ENCODE results near the gene SLC5A2.
A peak's percentile ranks its signal among the peaks of the same experiment; 100 is the strongest.
"Not testable (repeated sequence)": the region's sequence is repeated elsewhere in the genome, so short reads cannot be mapped to it uniquely, and the experiment has no call there.

Gene SLC5A2
- 0 to 0.16 (median 0) reads per million in 18 experiments for total RNA-seq

DNA sequence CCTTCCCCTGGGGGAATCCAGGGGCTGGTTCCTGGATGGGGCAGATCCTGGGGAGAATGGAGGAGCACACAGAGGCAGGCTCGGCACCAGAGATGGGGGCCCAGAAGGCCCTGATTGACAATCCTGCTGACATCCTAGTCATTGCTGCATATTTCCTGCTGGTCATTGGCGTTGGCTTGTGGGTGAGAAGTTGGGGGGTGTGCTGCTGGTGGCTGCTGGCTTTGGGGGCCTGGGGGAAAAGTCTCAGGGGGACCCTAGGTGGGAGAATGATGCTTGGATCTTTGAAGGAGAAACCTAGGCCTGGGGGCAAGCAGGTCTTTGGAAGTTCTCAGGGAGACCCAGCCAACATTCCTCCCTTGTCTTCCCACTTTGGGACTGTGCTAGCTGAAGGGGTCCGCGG lies at the start of gene SLC5A2:
Gene SLC5A2, plus strand, starts transcription at position 43 of the 400 bp plus-strand sequence. Its CDS starts 14 bp downstream, at position 57.
- DNase-seq = no peak

DNA sequence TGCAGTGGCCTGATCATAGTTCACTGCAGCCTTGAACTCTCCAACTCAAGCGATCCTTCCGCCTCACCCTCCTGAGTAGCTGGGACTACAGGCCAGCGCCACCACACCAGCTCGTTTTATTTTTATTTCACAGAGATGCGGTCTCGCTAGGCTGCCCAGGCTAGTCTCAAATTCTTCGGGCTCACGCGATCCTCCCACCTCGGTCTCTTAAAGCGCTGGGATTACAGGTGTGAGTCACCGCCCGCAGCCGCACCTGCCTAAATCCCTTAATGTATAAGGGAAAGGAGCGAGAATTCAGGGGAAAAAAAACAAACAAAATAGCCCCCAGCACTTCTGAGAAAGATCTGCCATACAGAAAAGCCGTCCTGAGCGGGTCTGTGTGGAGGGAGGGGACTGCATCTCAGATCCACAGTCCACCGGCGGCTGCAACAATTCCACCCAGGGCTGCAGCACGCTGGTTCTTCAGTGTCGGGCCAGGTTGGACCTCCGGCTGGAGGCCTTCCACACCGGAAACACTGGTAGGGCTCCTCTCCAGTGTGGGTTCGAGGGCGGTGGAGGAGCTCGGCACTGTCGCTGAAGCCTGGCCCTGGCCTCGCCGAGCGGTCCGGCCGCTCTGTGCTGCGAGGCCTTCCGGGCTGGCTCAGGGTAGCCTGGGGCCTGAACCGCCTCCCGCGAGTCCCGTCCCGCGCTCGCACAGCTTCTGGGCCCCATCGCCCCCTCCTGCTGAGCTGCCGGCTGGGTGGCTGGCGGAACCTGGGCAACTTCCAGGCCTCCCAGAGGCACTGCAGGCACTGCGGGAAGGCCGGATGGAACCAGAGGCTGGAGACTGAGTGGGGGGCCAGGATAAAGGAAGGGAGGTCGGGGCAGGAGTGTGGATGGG lies 47.3 kb upstream of the SLC5A2 start:
- DNase-seq = no peak

DNA sequence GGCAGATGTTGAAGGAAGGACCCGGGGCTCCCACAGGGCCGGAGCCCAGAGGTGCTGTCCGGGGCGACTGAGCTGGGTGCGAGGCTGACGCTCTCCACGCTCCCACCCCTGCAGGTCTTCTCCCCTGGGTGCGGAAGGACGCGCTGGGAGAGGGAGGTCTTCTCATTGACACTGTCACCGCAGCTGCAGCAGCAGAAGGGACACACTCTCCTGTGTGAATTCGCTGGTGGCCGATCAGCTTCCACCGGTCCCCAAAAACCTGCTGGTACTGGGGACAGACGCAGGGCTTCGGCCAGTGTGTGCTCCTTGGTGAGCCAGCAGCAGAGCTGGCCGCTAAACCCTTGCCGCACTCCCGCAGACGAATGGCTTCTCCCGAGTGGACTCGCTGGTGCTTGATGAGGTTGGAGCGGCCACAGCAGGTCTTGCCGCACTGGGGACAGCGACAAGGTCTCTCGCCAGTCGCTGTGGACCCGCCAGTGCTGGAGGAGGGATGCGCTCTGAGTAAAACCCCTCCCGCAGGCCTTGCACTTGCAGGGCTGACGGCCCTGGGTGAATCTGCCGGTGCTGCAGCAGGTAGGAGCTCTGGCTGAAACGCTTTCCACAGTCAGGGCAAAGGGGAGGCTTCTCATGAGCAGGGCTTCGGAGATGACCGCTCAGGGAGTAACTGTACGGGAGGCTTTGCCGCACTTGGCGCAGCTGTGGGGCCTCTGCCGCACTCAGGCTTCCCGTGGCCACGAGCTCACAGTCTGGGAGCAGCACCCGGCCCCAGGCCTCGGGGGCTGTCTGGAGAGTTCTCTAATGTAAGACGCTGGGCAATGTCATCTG lies 46.5 kb upstream of the SLC5A2 start:
- no peak for DNase-seq

DNA sequence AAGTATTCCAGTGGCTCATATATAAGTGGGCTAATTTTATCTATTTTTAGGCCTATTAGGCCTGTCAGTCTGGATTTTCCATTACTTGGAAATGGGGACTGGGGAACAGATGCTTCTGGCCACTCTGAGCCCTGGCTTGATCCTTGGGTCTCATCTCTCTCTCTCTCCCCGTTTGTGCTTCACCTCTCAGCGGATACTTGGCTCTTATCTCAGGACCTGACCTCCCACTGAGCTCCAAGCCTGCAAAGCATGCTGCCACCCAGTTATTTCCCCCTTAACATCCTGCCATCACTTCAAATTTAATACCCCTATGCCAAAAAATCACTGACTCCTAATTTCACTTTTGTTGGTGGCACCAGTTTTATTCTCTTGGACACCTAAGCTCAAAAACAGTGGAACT lies 44.5 kb upstream of the SLC5A2 start:
- no peak for DNase-seq

DNA sequence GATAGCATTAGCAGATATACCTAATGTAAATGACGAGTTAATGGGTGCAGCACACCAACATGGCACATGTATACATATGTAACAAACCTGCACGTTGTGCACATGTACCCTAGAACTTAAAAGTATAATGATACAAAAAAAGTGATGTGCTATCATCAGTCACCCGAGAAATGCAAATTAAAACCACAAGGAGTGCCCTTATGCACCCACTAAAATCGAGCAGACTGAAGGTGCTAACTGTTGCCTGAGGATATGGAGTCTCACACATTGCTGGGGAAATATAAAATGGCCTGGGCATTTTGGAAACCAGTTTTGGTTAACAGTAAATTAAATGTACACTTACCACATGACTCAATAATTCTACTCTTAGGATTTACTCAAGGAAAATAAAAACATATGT lies 43.9 kb upstream of the SLC5A2 start:
- DNase-seq = not testable (repeated sequence)

DNA sequence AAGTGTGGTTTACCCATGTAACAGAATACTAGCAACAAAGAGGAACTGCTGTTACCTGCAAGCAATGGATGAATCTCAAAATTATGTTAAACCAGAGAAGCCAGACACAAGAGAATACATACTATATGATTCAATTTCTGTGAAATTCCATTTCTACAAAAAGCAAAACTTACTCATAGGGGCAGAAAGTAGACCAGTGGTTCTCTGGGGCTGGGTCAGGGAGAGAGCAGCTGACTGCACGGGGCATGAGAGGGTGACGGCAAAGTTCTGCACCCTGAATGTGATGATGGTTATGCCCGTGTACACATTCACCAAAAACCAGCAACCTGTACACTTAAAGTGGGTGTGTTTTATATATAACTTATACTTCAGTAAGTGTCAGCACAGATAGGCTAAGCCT lies 43.4 kb upstream of the SLC5A2 start:
- no peak for DNase-seq

DNA sequence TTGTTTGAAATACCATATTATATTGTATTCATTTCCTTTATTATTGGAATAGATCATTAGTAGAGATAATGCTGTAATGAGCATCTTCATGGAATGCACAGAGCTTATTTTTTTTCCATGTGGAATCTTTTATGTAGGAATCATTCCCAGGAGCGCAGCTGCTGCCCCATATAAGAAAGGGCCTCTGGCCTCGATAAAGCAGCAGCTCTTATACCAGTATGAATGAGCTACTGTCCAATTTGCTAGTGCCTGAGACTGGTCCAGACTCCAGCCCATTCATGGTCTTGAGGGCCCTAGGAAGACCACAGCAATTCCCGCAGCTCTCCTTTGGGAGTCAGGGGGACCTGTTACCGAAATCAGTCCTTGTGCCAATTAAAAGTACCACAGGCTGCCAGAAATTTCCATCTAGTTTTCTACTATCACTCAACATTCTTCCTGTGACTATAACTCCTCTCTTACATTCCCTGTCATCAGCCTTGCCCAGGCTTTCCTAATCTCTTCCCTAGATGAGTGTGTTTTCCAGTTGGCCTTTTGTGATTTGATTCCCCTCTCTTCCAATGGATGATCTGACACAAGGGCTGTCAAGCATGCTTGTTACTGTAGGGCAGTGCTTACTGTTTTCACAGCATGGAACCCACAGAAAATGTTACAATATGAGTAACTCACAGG lies 42.3 kb upstream of the SLC5A2 start:
- DNase-seq = no peak

DNA sequence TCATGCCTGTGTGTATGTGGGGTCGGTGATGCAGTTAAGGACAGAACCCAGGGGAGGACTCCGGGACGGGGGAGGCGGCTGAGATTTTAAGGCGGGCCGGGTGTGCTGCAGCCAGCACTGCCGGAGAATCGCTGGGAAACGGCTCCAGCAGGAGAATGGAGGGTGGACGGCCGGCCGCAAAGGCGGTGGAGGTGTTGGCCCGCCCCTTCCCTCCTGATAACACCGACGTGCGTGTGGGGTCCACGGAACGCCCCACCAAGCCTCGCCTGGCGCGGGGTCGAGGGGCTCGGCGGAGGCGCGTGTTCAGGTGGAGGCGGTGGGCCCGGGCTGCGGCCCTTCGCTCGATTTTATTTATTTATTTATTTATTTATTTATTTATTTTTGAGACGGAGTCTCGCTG lies 41.0 kb upstream of the SLC5A2 start:
- DNase-seq = no peak

DNA sequence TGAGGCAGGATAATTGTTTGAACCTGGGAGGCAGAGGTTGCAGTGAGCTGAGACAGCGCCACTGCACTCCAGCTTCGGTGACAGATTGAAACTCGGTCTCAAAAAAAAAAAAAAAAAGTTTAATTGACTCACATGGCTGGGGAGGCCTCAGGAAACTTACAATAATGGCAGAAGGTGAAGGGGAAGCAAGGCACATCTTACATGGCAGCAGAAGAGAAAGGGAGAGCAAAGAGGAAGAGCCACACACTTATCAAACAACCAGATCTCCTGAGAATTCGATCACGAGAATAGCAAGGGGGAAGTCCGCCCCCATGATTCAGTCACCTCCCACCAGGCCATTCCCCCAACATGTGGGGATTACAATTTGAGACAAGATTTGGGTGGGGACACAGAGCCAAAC lies 37.0 kb upstream of the SLC5A2 start:
- DNase-seq = peak in 1 of 2 donors; percentile 10

DNA sequence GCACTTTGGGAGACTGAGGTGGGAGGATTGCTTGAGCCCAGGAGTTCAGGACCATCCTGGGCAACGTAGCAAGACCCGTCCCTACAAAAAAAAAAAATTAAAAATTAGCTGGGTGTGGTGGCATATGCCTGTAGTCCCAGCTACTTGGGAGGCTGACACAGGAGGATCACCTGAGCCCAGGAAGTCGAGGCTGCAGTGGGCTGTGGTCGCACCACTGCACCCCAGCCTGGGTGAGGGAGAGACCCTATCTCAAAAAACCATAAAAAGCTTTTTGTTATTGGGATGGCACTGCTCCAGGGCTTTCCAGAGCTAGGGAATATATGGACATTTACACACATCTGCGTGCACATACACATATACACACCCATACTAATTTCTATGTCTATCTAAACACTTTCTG lies 31.7 kb upstream of the SLC5A2 start:
- no peak for DNase-seq

DNA sequence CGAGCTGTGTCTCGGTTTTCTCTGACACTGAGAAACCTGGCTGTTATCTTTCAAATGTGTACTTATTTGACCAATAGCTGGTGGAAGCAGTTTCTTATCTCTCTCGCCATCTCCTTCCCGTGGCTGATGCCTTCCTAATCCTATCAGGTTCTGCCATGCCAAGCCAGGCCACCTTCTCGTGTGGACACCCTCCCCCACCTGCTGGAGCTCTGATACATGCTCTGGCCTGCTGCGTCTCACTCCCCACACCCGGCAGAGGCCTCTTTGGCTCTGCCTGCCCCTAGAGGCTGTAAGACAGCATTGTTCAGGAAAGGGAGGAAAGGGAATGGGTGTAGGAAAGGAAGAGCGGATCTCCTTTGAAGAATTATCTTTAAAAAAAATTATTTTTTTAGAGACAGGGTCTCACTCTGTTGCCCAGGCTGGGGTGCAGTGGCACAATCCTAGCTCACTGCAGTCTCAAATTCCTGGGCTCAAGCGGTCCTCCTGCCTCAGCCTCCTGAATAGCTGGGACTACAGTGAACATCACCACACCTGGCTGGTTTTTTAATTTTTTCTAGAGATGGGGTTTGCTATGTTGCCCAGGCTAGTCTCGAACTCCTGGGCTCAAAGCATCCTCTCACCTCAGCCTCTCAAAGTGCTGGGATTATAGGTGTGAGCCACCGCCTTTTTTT lies 31.1 kb upstream of the SLC5A2 start:
- peak; percentile 28 to 58 for DNase-seq

DNA sequence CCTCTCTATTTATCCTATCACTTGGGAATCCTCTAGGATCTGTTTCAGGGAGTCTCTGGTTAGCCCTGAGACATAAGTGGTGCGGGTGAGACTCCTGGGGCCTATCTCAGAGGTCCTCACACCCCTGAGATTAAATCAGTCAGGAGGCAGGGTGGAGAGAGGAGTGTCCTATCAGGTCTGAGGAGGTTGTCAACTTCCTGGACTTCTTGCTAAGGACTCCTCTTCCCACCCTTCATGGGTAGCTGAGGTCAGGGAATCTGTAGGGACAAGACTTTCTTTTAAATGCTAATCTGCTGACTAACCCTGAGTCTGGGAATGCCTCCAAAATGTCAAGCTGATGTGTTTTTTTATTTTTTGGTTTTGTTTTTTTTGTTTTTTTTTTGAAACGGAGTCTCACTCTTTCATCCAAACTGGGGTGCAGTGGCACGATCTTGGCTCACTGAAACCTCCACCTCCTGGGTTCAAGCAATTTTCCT lies 30.3 kb upstream of the SLC5A2 start:
- no peak for DNase-seq

DNA sequence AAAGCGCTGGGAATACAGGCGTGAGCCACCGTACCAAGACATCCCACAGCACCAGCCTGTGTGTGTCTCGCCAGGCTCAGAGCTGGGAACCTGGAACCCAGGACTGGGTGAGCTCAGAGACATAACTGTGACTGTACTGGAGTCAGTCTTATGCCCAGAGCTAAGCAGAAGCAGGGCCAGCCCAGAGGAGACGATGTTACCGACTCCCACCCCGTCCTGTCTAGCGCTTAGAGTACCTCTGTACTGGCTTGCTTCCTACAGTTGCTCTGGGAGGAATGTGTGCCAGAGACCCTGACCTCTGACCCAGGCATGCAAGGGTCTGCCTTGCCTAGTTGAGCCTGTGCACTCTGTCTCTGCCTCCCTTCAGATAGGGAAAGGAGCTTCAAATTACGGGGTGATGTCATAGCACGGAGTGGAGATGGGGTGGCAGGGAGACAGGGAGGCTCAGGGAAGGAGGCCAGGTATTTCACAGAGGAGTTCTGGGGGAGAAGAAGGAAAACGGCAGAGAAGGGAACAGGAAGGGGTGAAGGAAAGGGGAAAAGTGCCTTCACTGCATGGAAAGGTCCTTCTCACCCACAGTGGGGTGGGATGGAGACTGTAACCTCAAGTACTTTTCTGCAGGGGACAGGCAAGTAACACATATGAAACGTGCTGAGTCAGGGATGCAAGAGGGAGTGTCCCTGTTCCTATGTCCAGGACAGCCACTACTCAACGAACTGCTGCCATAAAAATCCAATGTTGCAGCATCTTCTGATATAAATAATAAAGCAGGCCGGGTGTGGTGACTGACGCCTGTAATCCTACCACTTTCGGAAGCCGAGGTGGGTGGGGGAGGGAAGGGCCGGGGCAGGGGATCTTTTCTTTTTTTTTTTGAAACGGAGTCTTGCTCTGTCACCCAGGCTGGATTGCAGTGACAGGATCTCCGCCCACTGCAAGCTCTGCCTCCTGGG lies 29.4 kb upstream of the SLC5A2 start:
- peak; percentile 68 to 72 for DNase-seq

DNA sequence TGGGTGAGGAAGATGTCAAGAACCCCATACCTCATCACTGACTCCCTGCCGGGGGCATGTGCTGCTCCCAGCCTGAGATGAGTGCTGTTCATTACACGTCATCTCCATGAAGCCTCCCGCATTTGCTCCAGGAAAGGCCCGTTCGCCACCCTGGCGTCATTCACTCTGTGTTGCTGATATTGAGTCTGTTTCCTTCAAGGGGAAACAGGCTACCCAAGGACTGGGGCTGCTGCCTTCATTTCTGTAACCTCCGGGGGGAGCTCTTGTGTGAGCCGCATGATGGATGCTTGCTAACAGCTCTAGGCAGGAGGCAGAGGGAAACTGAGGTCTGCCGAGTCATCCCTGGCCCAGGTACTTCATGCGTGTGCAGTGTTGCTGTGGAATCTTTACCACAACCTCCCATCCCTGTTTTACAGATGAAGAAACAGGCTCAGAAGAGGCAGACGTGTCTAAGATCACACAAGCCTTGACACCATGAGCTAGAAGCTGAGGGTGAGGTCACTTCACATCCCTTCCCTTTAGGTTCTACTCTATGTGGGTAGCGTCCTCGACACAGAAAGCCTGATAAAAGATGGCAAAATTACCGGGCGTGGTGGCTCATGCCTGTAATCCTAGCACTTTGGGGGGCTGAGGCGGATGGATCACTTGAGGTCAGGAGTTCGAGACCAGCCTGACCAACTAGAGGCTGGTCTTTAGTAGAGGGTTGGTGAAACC lies 27.2 kb upstream of the SLC5A2 start:
- DNase-seq = peak; percentile 11 to 34

DNA sequence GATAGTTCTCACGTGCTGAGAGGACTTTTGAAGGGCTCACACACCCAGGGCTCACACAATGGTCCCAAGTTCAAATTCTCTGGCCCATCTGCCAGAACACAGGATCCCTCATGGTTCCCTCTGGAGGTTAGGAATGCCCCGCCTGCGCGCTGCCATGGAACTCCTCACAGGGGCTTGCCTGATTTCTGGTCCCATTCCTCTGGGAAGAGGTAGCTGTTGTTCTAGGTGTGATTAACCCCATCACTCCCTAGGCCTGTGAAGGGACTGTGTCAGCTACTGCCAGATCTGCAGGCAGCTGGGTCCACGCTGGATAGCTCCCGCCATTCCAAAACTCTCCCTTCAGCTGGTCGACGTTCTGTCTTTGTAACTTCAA lies 25.9 kb upstream of the SLC5A2 start:
- DNase-seq = no peak

DNA sequence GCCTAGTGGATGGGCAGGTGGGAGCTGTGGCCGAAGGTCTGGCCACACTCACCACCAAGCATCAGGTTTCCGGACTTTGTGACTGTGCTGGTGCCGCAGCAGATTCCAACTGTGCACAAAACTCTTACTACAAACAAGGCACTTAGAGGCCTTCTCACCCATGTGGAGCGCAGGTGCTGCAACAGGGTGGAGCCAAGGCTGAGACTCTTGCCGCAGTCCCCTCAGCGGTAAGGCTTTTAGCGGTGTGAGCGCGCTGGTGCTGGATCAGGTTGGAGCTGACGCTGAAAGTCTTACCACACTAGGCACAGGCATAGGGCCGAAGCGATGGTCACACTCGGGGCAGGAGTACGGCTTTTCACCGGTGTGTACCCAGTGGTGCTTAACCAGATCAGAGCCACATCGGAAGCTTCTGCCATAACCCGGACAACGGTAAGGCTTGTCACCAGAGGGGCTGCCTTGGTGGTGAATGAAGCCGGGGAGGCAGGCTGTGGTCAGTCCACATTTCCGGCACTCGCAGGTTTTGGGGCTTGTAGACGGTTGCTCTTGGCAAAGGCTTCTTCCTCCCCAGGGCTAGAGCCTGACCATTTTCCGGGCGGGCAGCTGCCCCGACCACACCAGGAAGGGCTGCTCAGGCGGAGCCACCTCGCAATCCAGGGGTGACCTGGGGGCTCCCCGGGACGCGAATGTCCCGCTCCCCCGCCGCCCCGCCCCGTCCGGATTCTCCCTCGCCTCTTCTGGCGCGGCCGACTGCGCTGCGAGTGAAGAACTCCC lies 24.7 kb upstream of the SLC5A2 start:
- DNase-seq = peak; percentile 18 to 41

DNA sequence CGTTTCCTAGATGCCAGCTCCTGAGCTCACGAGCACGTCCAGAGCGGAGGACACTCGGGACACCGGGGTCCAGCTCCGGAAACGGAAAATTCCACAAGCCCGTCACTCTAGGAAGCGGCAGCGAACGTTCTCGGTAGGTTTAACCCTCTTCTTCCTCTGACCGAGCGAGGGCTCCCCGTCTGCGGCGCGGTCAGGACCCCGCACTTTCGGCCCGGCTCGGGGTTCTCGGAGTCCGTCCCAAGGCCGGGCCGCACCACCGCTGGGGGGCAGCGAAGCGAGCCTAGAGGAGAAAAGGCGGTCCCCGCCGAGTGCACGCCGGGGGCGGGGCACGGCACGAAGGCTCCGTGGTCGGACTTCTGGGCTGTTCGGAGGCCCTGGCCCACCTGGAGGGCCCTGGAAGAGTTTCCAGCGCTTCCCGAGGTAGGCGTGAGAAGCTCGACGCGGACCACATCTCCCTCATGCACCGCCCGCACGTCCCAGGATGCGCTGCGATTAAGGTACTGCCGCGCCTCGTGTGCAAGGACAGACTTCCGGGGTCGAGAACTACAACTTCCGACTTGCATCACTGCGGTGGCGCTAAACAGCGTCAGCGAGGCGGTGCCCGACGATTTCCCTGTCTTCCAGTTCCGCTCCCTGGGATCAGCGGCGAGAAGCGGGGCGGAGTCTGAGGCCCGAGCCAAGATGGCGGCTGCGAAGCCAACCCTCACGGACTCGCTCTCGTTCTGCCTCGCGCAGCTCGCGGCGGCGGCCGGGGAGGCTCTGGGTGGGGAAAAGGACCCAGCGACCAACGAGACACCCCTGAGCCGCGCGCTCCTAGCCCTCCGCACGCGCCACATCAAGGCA lies 23.9 kb upstream of the SLC5A2 start, which contains the start of gene ARMC5:
Gene ARMC5, plus strand, starts transcription at position 658 of the 843 bp plus-strand sequence. Its CDS starts 24 bp downstream, at position 682.
- peak; percentile 98 to 99 for DNase-seq
